Activated T-cell treated with anti-CD3 and anti-CD28 coated beads, Interleukin-2, amount 50 U/mL, for 1 hour (primary cell): ENCODE measurements around the gene TNXB.
"Not testable (repeated sequence)": the region's sequence is repeated elsewhere in the genome, so short reads cannot be mapped to it uniquely, and the experiment has no call there.

ENCODE experiments used
- DNase-seq: peaks from one replicate; pipeline ENCODE4 v3.0.0-alpha.2; 2020

TNXB gene

GRCh38 chr6:31996385-31996784 lies 112.8 kb downstream of the TNXB start:
- not testable (repeated sequence) for DNase-seq

- DNase-seq = not testable (repeated sequence)
These were observed 114.7 kb downstream of the TNXB start for GRCh38 chr6:31994421-31994820.
